Vagina (tissue), 2 donors: ENCODE measurements around the gene NR4A3.

Source experiments
- CTCF ChIP-seq, 3 experiments: fragments of 450-650 bp in 2 of 3; fragments of 200-600 bp in 1 of 3; sonication (generic) in 1 of 3; IDR thresholded peaks; one replicate each; pipeline ENCODE4 v1.5.1; 2017 to 2019; ENCODE audit warnings: antibody characterized with exemption in 3 of 3, mild to moderate bottlenecking in 2 of 3, moderate library complexity in 2 of 3
- POLR2A ChIP-seq, 2 donors: fragments of 450-650 bp; IDR thresholded peaks; one replicate each; pipeline ENCODE4 v1.6.1; 2017; ENCODE audit warnings: antibody characterized with exemption in 2 of 2, mild to moderate bottlenecking in 2 of 2, moderate library complexity in 2 of 2
- POLR2AphosphoS5 ChIP-seq, 2 donors: sonication (generic); formaldehyde crosslinking; IDR thresholded peaks; one replicate each; pipeline ENCODE4 v1.9.0; 2017; ENCODE audit warnings: antibody characterized with exemption in 2 of 2, mild to moderate bottlenecking in 2 of 2, low read depth in 1 of 2; ENCODE audit not compliant: insufficient read depth in 1 of 2

- TF ChIP-seq POLR2AphosphoS5 (IDR thresholded peaks at IDR 0.05; ENCODE audit: insufficient read depth in 1 of 2, low read depth in 1 of 2) (no peak), CTCF (IDR thresholded peaks at IDR 0.05) (no peak), POLR2A (IDR thresholded peaks at IDR 0.05) (no peak)
These were observed 73.8 kb downstream of the NR4A3 start for GRCh38 chr9:99895510-99895909.
